Measurements from ENCODE around the gene CAMK1D. TPM values are rescaled to one million over a fixed set of nuclear protein-coding genes. Genes with fewer than 3 reads are reported as not detected.

The CAMK1D gene
- total and polyA plus RNA-seq, 2 of the 8 experiments (the other 6 are each of a cell fraction or from before 2014, with no cell fraction given), result 3.5 to 10.6 TPM

GRCh38 chr10:12491491-12491890 is 142.1 kb downstream of the CAMK1D start:
- Histone ChIP-seq H4K91ac (replicated peaks; ENCODE audit: insufficient read length, low read length) (no peak overlapping the region), H3K14ac (ENCODE audit: insufficient read length) (no peak overlapping the region), H3K4me3 (ENCODE audit: extremely low read depth in 1 of 4, insufficient read depth in 2 of 4, low read depth in 3 of 4, low read length in 4 of 4) (no peak overlapping the region), H3K18ac (ENCODE audit: extremely low read depth, low read length) (no peak overlapping the region), H2BK15ac (ENCODE audit: low read length) (no peak overlapping the region), H2BK5ac (ENCODE audit: low read depth, low read length) (no peak overlapping the region), H2AK5ac (ENCODE audit: low read depth, low read length) (no peak overlapping the region), H2BK12ac (ENCODE audit: low read depth, low read length) (no peak overlapping the region), H3K79me2 (ENCODE audit: control insufficient read depth in 1 of 2, insufficient read depth in 2 of 2, low read length in 2 of 2) (no peaks in the 10 kb centered on the region; a peak in 1 of 4 replicates), H3K79me1 (ENCODE audit: low read depth, low read length) (no peaks in the 10 kb centered on the region), H3K27ac (ENCODE audit: low read depth, low read length) (no peak overlapping the region), H2BK120ac (replicated peaks; ENCODE audit: low read depth, low read length) (no peak overlapping the region), H2AFZ (ENCODE audit: low read length) (no peak overlapping the region), H4K8ac (ENCODE audit: extremely low read depth, insufficient read depth, low read length) (no peak overlapping the region), H3K9ac (replicated peaks in 1 of 4; ENCODE audit: extremely low read depth in 1 of 4, low read depth in 3 of 4, low read length in 3 of 4) (no peak overlapping the region), H3K4ac (replicated peaks; ENCODE audit: insufficient read length, low read depth, low read length) (no peak overlapping the region), H3K23ac (ENCODE audit: insufficient read length) (no peak overlapping the region), H3K23me2 (ENCODE audit: low read depth, low read length) (no peaks in the 10 kb centered on the region), H3K9me3 (ENCODE audit: insufficient read depth in 2 of 2, low read depth in 1 of 2, low read length in 1 of 2) (peaks cover 3 to 4% of the 10 kb centered on the region in 2 experiments; a peak in 2 of 4 replicates), H2BK20ac (ENCODE audit: low read length) (no peak overlapping the region), H3K4me1 (replicated peaks in 1 of 4; ENCODE audit: control insufficient read depth in 3 of 4, insufficient read depth in 4 of 4, low read length in 3 of 4) (peaks cover 0 to 3% (median 0%) of the 10 kb centered on the region in 4 experiments; a peak in 2 of 7 replicates), H4K20me1 (replicated peaks in 1 of 2; ENCODE audit: control insufficient read depth in 1 of 2, insufficient read depth in 2 of 2, low read length in 2 of 2) (no peaks in the 10 kb centered on the region), H3K56ac (replicated peaks; ENCODE audit: insufficient read length, low read depth, low read length) (no peak overlapping the region), H4K5ac (ENCODE audit: insufficient read length, low read depth, low read length) (no peak overlapping the region), H3K27me3 (replicated peaks in 1 of 4; ENCODE audit: control insufficient read depth in 3 of 4, extremely low read depth in 1 of 4, insufficient read depth in 3 of 4, low read length in 3 of 4) (no peaks in the 10 kb centered on the region), H3K36me3 (ENCODE audit: control insufficient read depth in 2 of 4, insufficient read depth in 4 of 4, low read length in 3 of 4) (no peaks in the 10 kb centered on the region), H3K4me2 (ENCODE audit: insufficient read depth in 1 of 2, low read depth in 2 of 2, low read length in 2 of 2) (no peak overlapping the region)
- DNase-seq (ENCODE audit: low read depth in 1 of 2, low spot score in 2 of 2) (no peak), FAIRE-seq (no peak)
- POLR2A ChIA-PET (ENCODE audit: partially characterized antibody), result no interaction called here
- TF ChIP-seq TEAD4 (IDR thresholded peaks at IDR 0.05; ENCODE audit: low read depth, low read length), result no peak
- 85% methylated on average over 10 of the region's 10 CpGs; no CpG with 5 or more reads in 1 of the 2 experiments for WGBS, 2 experiments (ENCODE audit: extremely low coverage in 1 of 2, insufficient coverage in 1 of 2, insufficient read length in 1 of 2, insufficient replicate concordance in 2 of 2, low coverage in 1 of 2, low lambda C conversion rate in 2 of 2, missing lambda C conversion rate in 1 of 2)
- CTCF ChIA-PET (ENCODE audit: partially characterized antibody), result no interaction called here

Measured in H1 (cell line).